GM18909 (cell line): Measurements from ENCODE around the gene PCDHGC3.

Experiments
- ATAC-seq: cut with Tn5 transposase; IDR thresholded peaks from one replicate; pipeline ENCODE4 v1.9.1; 2021; ENCODE audit warnings: mild to moderate bottlenecking; ENCODE audit not compliant: unreplicated experiment, poor library complexity

Gene PCDHGC3

DNA sequence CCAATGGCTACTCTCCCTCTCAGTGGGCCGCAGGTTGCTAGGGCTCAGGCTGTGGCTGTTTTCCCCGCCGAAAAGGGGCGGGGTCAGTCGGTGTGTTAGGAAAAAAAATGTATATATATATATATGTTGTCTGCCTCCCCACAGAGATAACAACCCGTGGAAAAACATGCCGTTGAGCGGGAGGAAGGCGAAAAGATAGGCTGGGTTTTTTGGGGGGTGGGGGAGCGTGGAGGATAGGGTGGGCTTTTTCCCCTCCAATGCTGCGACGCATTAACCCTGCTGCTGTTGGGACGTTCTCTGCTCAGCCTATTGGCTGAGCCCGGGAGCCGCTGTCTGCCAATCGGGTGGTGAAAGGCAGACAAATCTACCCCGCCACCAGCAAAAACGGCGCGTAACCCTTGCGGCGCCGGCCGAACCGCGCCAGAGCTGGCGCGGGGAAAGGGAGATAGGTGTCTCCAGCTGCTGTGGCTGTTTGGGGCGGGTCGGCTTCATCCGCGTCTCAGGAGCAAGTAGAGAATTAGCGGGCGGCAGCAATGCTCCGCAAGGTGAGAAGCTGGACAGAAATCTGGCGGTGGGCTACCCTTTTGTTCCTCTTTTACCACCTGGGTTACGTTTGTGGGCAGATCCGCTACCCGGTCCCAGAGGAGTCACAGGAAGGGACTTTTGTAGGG is 9.0 kb downstream of the PCDHGC3 start, which contains the start of gene PCDHGC4:
TSS of gene PCDHGC4 (plus strand) at position 390 of the 671 bp plus-strand sequence. CDS start at position 534, 144 bp downstream.
- ATAC-seq = no peak

DNA sequence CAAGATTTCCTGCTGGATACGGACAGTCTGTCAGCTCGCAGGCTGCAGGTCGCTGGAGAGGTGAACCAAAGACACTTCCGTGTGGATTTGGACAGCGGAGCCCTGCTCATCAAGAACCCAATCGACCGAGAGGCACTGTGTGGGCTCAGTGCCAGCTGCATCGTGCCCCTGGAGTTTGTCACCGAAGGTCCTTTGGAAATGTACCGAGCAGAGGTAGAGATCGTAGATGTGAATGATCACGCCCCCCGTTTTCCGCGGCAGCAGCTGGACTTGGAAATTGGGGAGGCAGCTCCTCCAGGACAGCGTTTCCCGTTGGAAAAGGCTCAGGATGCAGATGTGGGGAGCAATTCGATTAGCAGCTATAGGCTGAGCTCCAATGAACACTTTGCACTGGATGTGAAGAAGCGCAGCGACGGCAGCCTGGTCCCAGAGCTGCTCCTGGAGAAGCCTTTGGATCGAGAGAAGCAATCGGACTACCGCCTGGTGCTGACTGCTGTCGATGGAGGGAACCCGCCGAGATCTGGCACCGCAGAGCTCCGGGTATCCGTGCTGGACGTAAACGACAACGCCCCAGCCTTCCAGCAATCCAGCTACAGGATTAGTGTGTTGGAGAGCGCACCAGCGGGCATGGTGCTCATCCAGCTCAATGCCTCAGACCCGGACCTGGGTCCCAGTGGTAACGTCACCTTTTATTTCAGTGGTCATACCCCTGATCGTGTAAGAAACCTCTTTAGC is 9.7 kb downstream of the PCDHGC3 start:
- no peak for ATAC-seq

DNA sequence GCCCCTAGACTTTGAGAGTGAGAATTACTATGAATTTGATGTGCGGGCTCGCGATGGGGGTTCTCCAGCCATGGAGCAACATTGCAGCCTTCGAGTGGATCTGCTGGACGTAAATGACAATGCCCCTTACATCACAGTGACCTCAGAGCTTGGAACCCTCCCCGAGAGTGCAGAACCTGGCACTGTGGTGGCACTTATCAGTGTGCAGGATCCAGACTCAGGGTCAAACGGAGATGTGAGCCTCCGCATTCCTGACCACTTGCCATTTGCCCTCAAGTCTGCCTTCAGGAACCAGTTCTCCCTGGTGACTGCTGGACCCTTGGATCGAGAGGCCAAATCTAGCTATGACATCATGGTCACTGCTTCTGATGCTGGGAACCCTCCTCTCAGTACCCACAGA is 10.3 kb downstream of the PCDHGC3 start:
- ATAC-seq = no peak

DNA sequence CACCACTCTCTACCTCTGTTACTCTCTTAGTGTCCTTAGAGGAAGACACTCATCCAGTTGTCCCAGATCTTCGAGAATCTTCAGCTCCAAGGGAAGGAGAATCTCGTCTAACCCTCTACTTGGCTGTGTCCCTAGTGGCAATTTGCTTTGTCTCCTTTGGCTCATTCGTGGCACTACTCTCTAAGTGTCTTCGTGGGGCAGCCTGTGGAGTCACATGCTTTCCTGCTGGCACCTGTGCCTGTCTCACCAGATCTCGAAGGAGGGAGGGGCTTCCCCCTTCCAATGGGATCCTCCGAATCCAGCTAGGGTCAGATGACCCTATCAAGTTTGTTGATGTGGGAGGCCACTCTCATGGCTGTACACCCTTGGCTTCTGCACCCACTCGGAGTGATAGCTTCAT is 11.4 kb downstream of the PCDHGC3 start:
- no peak for ATAC-seq

DNA sequence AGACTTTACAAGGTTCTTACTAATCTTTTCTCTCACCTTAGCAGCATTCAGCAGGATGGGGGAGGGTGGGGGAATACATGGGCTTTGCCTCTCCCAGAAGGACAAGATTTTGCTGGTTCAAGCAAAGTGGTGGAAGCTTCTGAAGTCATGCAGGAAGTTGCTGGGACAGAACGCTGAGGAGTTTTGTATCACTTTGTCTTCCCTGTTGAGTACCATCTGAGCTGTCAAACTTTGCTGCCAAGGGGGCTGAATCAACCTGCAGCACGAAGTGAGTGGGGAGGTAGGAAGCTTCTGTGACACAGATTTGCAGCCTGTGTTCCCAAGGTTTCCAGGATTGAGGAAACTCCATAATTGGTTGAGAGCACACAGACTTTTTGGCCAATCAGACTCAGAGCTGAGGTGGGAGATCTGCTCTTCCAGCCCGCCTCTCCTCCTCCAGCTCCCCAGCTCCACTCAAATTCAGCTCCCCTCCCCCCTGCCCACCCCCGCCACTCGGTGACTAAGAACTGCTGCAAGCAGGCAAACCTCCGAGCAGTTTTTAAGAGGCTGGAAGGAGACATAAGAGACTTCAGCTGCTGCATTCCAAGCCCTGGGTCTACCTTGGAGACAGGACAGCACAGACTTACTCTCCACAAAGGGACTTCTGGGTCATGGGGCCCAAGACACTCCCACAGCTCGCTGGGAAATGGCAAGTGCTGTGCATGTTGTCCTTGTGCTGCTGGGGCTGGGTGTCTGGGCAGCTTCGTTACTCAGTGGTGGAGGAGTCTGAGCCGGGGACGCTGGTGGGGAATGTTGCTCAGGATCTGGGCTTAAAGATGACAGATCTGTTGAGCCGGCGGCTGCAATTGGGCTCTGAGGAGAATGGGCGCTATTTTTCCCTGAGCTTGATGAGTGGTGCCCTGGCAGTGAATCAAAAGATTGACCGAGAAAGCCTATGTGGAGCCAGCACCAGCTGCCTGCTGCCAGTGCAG is 13.1 kb downstream of the PCDHGC3 start, which contains the start of gene PCDHGC5:
TSS of gene PCDHGC5 (plus strand) at position 491 of the 971 bp plus-strand sequence. CDS start at position 651, 160 bp downstream.
- ATAC-seq = no peak

DNA sequence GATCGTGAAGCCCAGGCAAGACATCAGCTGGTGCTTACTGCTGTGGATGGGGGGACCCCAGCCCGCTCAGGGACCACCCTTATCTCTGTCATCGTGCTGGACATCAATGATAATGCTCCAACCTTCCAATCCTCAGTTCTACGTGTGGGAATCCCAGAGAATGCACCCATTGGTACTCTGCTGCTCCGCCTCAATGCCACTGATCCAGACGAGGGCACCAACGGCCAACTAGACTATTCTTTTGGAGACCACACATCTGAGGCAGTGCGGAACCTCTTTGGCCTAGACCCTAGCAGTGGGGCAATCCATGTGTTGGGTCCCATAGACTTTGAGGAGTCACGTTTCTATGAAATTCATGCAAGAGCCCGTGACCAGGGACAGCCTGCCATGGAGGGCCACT is 14.1 kb downstream of the PCDHGC3 start:
- ATAC-seq = no peak

DNA sequence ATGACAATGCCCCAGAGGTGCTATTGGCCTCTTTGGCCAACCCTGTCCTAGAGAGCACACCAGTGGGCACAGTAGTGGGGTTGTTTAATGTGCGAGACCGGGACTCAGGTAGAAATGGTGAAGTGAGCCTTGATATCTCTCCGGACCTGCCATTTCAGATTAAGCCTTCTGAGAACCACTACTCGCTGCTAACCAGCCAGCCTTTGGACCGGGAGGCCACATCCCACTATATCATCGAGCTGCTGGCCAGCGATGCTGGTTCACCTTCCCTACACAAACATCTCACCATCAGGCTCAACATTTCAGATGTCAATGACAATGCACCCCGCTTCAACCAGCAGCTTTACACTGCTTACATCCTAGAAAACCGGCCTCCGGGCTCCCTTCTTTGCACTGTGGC is 14.5 kb downstream of the PCDHGC3 start:
- no peak for ATAC-seq

DNA sequence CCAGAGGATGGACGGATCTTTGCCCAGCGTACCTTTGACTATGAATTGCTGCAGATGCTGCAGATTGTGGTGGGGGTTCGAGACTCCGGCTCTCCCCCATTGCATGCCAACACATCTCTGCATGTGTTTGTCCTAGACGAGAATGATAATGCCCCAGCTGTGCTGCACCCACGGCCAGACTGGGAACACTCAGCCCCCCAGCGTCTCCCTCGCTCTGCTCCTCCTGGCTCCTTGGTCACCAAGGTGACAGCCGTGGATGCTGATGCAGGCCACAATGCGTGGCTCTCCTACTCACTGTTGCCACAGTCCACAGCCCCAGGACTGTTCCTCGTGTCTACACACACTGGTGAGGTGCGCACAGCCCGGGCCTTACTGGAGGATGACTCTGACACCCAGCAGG is 15.0 kb downstream of the PCDHGC3 start:
- no peak for ATAC-seq

DNA sequence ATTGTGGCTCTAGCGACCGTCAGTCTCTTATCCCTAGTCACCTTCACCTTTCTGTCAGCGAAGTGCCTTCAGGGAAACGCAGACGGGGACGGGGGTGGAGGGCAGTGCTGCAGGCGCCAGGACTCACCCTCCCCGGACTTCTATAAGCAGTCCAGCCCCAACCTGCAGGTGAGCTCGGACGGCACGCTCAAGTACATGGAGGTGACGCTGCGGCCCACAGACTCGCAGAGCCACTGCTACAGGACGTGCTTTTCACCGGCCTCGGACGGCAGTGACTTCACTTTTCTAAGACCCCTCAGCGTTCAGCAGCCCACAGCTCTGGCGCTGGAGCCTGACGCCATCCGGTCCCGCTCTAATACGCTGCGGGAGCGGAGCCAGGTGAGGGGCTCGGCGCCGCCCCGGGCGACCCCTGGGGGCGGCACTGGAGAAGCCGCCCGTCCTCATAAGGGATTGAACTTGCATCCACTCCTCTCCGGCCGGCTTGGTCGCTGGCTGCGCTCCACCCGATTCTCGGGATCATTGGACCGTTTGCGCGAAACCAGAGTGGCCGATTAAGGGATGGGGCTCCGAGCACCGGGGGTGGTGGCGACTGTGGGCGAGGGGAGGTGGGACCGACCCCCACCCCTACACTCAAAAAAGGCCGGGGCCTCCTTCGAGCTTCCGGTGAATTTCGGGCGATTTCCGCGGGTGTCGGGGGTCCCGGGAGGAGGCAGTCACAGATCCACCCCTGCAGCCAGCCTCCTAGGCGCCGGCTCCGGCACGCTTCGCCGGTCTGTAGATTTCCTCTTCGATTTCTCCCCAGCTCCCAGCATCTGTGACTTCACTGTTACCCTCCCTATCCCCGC is 15.8 kb downstream of the PCDHGC3 start:
- ATAC-seq = no peak

DNA sequence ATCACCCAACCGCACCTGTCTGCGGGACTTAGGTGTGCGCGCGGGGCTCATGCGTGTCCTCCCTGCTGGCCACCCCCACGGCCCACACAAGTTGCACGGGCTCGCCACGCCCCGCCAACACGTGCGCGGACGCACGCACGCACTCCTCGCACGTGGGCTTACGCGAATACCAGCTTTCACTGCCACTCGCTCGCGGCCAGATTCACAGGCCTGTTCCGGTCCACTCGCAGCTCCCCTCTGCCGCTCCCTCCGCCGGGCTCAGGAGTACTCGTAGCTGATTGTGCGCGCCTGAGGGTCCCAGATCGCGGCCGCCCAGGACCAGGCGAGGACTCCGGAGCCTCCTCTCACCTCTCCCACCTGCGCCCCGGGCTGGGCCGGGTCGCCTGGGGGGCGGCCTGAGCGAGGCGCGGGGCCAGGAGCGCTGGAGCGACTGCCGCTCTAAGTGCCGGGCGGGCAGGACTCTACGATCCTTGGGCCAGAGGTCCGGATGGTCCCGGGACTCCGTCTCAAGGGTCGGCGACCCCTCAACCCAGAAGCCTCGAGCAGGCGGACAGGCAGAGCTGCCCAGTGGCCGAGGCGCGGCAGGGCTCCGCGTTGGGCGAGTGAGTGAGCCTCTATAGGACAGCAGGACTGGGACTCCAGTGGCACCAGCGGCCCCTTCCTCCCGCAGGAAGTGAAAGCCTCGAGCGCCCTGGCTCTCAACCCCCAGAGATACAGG is 16.6 kb downstream of the PCDHGC3 start:
- ATAC-seq = peak; percentile 49

DNA sequence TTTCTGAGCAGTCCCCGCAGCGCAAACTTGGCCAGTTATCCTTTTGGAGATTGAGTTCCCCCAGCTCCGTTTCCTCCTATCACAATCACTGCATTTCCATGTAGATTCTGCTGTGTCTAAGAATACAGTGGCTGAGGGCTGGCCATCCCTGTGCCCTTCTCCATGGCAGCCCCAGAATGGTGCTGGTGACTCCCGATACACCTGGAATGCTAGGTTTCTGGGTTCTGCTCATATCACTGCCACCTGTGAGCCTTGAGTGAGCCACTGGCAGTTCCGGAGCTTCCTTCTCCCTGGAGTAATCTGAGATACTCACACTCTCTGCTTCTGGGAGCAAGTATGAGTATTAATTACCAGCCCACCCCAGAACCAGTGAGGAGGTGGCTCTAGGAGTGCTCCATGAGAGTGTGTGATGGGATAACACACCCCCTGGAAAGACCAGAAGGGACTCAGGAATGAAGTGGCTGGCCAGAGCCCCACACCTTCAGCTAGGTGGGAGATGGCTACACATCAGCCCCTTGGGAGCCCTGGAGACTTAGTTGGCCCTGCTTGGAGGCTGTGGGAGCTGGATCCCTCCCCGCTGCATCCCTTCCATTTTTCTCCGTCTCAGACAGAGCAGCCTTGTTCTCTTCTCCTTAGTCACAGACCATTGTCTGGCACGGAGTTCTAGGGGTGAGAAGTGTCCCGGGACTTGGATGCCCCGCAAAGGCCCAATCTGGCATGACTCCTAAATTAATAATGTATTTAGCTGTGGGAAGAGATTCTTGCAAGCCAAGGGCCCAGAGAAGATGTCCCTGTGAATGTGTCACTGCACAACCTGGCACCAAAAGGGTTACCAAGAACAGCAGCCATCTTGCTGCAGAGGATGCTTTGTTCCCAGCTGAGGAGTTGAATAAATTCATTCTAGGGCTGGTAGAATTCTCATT is 18.0 kb downstream of the PCDHGC3 start:
- no peak for ATAC-seq

DNA sequence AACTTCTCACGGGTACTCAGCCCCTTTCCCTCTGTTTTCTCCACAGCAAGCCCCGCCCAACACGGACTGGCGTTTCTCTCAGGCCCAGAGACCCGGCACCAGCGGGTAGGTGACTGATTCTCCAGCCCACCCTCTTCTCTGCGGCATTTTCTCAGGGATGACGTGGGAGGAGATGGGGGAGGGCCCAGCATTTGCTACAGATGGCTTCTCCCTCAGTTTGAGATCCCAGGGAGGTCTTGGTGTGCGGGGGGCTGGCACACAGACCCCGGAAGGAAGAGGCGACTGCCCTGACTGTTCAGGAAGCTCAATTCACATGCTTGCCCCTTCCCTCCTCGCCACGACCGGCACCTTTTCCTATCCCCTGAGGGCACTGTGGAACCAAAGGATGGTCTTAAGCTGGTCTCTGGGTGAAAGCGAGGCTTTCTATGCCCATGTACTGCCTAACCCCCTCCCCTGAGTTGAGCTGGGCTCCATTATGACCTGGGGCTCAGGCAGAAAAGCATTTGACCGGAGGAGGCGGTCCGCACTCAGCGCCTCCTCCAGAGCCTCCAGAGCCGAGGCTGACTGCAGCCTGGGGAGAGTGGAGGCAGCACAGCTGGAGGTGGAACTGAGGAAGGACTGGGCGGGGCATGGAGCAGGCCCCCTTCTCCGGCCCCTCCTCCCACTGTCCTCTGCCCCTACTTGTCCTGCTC is 19.1 kb downstream of the PCDHGC3 start:
- ATAC-seq = no peak

DNA sequence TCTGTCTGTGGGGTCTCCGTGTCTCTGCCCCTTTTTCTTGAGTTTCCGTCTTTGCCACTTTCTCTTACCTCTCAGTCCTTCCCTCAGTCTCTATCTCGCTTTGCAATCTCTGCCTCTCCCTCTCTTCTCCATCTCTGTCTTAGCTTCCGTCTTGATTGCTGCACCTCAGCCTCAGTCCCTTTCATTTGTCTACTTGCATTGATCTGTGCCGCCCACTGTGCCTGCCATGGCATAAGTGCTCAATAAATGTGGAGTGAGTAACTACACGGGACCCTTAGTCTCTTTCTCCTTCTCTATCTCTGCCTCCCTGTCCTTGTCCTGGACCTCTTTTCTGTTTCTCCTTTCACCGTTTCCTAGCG is 19.7 kb downstream of the PCDHGC3 start:
- no peak for ATAC-seq

DNA sequence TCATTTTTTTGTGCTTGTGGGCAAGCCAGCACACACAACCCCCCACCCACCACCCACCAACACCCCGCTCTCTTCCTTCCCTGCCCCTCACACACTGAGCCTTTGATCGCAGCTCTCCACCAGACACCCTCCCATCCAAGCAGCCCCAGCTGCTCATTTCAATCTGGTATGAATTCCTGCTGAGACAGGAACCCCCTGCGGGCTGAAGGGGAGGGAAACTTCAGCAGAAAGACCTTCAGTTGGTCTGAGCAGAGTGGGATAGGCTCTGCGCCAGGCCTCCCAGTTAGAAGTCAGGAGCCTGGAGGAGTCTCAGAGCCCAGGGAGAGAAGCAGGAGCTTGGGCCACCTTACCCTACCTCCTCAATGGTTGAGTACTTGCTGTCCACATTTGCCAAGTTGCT is 20.3 kb downstream of the PCDHGC3 start:
- ATAC-seq = no peak

DNA sequence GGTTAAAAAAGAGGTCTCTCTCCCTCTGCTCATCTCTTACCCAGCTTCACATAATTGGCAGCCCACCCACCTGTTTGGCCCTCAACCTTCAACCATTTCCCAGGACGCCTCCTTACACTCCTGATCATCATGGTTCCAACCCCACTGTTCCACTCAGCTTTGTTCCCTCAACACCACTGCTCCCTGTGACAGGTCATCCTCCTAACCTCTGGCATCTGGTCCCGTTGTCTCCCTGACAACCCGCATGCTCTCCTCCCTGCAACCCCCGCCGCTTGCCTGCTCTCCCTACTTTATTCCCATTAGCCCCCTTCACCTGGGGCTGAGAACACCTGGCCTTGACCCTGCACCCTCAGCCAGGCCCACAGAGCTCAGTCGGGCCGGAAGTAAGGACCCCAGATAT is 26.0 kb downstream of the PCDHGC3 start:
- ATAC-seq = no peak

DNA sequence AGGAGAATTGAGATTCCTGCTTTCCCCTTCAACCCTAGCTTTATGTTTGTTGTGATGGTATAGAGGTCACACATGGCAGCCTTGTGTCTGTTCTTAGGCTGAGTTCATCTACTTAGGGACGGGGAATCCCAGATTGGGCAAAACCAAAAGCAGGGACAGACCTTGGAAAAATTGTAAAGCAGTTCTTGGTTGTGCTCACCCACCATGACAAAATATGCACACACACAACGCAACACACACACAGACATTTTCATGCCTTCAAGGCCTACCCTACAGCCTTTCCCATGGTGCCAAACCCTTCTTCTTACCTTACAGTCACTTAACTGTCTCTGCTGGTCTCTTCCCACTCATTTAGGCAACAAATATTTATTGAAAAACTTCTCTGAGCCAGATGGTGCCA is 27.9 kb downstream of the PCDHGC3 start:
- no peak for ATAC-seq

DNA sequence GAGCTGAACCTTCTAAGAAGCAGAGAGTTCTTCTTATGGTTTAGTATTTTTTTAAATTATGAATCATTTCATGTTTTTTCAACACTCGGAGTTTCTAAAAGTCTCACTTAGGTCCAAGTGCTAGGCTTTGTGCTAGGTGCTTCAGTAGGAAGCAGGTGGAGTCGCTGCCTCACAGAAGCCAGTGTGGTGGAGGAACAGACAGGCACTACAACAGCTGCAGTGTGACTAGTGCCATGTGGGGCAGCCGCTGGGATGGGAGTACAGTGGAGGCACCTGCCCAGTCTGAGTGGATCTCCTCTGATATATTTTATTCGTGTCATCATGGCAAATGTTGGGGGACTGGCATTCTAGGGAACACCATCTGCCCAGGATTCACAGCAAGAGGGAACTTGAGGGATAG is 28.4 kb downstream of the PCDHGC3 start:
- no peak for ATAC-seq
